Pons (tissue), 1 donor: ENCODE measurements around the gene MAGEF1.

ENCODE experiments used
- DNase-seq: peaks from one replicate; pipeline ENCODE4 v3.0.0-alpha.2; 2016; ENCODE audit warnings: low spot score

The MAGEF1 gene

DNA sequence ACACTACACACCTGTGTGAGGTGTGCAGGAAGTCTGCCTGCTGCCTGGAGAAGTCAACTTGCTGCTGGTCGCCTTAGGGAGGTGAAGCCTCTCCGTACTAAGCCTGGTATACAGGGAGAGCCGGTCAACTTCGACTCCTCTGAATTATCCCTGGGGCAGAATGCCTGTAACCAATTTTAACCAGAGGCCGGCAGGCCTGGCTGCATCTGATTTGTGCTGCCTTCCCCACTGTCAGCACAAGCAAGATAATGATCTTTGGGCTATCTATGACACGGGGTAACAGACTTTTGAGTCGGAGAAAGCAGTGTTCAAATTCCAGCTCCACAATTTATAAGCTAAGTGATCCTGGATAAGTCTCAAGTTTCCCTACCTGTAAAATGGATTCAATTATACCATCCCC, 42.3 kb downstream of the MAGEF1 start:
- DNase-seq: no peak

DNA sequence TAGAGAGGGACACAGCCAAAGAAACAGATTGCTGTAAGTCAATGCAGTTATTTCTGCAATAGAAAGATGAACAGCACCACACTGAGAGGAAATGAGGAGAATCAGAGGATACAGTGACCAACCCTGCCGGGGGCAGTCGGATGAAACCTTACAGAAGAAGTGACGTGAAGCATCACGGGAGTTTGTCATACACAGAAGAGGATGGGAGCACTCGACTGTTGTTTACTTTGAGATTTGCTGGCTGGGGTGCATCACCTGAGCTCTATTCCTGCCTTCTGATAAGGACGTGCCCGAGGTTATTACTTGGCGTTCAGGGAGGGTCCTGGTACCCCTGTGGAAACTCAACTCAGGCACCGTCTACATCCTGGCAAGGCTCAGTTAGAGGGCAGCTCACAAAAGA, 45.4 kb downstream of the MAGEF1 start:
- no peak for DNase-seq

DNA sequence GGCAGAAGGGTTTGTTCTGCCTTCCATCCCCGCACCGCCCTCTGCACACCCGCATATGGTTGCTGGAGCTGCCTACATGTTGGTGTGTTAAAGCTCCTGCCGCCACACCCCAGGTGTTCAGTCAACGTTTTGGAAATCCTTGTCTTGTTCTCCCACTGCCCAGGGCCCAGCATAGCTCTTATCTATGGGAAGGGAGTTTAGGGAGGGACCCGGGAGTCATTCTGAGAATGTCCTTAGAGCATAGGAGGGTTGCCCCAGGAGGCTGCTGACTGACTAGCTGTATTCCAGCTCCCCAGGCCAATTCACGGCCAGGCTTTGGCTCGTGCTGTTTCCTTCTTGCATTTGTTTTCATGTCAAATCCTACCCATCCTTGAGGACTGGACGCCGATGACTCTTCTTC, 46.8 kb downstream of the MAGEF1 start:
- no peak for DNase-seq

DNA sequence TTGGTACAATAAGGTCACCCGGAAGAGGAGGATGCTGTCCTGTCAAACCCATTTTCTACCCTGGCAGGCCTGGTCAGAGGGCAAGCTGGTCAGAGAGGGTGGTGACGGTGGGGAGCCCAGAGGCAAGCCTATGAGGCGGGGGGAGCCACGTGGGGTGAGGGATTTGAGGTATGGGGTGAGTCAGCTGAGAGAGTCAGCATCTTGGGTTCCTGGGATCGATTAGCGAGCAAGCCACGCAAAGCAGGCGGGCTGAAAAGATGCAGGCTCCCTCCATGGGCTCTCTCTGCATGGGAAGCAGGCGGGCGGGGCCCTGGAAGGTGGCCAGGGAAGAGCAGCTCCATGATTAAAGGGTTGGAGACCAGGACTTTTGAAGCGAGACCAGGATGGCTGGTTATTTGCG, 48.1 kb downstream of the MAGEF1 start:
- no peak for DNase-seq

DNA sequence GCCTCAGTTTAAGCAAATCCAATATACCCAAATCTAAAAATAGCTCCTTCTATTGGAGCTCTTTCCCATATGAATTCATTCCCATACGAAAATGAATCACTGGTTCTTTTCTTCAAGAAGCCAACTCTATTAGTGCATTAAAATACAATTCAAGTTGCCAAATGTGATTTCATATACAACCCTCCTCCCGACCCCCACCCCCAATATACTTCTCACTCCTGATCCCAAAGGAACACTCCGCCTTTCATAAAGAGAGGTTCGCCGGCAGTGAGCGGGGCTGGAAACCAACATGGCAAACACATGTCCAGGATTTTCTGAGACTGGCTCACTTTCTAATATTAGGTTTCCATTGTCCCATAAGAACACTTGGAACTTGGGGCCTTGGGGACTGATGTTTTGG, 48.5 kb downstream of the MAGEF1 start:
- no peak for DNase-seq

DNA sequence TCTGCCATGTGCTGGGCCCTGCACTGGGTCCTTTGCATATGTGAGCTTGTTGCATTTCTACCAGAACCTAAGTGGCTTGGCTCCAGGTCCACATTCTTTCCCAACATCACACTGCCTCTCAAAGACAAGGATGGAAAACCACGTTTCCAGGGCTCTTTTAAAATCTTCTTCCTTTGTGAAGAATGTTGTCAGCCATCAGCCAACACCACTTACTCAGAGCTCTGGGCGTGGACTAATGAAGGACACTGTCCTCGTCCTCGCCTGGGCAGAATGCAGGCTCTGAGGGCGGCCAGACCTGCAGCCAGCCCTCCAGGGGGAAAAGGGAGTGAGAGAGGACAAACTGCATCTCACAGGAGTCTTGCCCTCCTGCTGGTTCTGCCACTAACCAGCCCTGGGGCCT, 49.7 kb downstream of the MAGEF1 start:
- no peak for DNase-seq

DNA sequence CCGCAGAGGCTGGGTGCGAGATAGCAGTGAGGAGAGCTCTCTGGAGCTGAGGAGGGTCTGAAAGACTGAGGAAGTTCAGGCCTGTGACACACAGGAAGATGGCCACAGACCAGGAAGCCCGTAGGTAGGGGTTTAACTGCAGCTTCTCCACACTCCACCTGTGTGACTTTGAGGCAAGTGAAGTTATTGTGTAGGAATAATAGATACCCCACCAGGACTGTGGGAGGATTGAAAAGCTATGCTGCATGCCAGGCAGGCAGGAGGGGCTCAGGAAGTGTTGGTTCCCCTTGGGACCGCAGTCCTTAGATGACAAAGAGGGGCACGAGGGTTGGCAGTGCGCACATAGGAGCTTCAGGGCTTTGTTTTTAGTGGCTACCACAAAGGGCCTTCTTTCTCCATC, 50.9 kb downstream of the MAGEF1 start:
- no peak for DNase-seq
